SK-MEL-5 (cell line): Measurements from ENCODE around the gene M1AP. TPM values are rescaled to one million over a fixed set of nuclear protein-coding genes. Genes with fewer than 3 reads are reported as not detected.
"Not testable (repeated sequence)": the region's sequence is repeated elsewhere in the genome, so short reads cannot be mapped to it uniquely, and the experiment has no call there.

ENCODE experiments used
- DNase-seq: peaks from one replicate; pipeline ENCODE4 v3.0.0-alpha.2; 2016; ENCODE audit warnings: low read depth, low spot score
- in situ Hi-C: cut with HindIII; loops from 2 replicates; pipeline ENCODE4 v1.10.0; 2016; ENCODE audit warnings: low sequenced_read_pairs, high pct_unique_total_duplicates, low pct_unique_long_range_greater_than_20kb
- total RNA-seq: library from RNA; depleted of rRNA; stranded (reverse); fragments of >200 nt; shearing (Covaris generic); gene quantifications from 2 replicates; pipeline ENCODE4 v1.2.3, GENCODE V29; 2014

M1AP gene
- total RNA-seq, 1 experiment from 2014 or later: 0.08 TPM

DNA sequence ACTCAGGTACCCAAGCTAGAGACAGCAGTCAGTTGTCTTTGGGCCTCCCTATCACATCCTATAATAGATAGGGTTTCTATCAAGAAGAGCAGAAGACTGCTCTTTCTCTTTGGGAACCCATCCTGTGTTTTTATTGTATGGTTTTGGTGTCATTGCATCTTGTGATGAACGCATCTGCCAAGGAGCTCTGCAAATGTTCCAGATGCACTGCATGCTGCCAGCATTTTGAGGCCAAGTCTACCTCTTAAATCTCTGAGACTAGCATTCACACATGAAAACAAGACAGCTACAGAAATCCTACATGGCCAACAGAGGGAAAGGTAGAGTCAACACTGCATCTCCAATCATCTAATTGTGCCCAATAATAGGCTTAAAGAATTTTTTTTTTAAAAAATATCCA lies 20.0 kb upstream of the M1AP start:
- in situ Hi-C loops: no loop called here
- DNase-seq: no peak

DNA sequence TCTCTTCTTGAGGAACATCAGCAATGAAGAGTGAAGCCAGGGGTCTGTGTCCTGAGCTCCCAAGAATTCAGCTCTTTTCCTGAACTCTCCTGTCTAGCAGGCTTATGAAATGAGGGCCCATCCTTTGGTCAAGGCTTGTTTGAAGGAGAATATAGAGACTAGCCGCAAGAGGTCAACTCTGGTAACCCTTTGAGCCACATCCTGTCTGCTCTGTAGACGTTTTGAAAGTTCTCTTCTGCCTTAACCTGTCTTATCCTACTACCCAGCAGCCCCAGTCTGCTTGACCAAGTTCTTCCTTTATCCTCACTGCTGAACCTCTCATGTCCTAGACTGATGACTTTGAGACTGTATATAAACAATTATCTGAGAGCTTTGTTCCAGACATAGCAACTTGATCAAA lies 11.3 kb upstream of the M1AP start:
- no peak for DNase-seq
- in situ Hi-C loops: no loop called here

DNA sequence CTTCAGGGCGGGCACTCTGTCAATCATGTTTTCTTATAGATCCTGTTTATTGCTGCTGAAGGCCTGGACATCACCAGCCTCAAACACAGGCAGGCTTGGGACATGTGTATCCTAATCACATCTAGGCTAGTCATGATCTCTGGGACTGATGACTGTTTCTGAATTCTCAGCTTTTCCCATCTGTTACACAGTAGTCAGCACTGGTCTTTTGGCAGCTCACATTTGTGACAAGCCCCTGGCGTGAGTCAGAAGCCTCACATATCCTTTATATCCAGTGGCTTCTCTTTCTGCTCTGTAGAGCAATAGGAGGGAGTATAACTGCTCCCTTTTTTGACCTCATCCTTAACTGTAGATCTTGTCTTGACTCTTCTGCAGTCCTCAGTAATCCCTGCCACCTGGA lies 10.4 kb upstream of the M1AP start:
- in situ Hi-C loops: no loop called here
- DNase-seq: no peak

DNA sequence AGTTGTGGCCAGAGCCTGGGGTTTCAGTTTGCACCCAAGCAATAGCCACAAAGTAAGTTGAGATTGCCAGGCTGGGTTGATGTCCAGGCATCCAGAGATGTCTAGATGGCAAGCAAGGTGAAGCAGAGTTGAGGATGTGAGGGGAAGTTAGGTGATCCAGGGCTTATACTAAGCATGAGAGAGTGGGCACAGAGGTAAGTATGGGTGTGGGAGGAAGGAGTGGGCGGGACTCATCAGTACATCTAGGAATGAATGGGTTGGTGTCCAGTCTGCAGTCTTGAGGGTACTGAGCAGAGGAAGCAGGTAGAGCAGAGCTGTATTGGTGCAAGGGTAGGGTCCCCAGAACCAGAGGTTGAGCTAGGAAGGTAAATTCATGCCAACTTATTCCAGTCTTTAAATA lies 7.4 kb upstream of the M1AP start:
- DNase-seq: no peak
- in situ Hi-C loops: no loop called here

DNA sequence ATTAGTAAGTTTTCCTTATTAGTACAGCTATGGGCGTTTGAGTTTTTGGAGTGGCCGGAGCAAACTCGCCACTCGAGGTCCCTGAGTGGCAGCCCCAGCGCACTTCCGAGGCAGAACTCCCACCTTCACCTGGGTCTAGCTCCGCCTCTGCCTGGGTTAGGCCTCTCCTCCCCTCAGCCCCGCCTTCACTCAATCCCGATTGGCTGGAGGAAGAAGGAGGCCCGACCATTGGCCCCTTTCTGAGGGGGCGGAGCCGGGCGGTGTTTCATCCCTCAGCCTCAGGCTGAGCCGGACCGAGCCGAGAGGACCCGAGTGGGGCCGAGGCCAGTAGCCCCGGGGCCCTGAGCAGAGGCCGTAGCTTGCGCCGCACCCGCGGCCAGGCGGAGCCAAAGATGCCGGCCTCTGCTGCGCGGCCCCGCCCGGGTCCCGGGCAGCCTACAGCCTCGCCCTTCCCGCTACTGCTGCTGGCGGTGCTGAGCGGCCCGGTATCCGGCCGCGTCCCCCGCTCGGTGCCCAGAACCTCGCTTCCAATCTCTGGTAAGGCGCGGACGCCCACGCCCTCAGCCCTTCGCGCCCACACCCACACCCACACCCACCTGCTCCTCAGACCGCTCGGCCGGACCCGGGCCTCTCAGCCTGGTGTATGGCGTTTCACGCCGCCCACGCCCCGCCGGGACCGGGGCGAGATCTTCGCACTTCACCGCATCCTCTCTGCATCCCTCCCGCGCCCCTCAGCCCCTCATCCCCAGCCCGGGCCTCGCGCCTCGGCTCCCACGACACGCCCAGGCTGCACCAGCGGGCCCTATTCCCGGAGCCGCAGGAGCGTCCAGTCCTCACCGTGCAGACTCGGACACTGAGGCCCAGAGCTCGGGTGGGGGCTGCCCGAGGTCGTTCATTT lies 6.1 kb upstream of the M1AP start, which contains the start of gene SEMA4F:
Gene SEMA4F (plus strand): TSS at position 263 of the 898 bp plus-strand sequence. CDS start 130 bp downstream, at position 393.
- peak; percentile 98 for DNase-seq
- in situ Hi-C loops: no loop called here

DNA sequence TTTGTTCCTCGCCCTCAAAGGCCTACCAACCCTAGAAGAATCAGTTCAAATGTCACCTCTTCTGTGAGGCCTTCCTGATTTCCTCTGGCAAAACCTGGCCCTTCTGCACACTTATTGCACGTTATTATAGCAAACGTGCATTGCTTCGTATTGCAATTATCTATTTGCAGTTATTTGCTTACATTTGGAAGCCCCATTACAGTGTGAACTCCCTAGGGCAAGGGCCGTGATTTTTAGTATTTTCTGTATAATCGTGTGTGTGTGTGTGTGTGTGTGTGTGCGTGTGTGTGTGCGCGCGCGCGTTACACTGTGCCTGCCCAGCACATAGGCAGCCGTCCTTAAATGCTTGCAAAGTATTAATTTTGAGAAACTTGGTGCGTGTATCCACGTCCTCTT lies 5.5 kb upstream of the M1AP start:
- no peak for DNase-seq
- in situ Hi-C loops: no loop called here

DNA sequence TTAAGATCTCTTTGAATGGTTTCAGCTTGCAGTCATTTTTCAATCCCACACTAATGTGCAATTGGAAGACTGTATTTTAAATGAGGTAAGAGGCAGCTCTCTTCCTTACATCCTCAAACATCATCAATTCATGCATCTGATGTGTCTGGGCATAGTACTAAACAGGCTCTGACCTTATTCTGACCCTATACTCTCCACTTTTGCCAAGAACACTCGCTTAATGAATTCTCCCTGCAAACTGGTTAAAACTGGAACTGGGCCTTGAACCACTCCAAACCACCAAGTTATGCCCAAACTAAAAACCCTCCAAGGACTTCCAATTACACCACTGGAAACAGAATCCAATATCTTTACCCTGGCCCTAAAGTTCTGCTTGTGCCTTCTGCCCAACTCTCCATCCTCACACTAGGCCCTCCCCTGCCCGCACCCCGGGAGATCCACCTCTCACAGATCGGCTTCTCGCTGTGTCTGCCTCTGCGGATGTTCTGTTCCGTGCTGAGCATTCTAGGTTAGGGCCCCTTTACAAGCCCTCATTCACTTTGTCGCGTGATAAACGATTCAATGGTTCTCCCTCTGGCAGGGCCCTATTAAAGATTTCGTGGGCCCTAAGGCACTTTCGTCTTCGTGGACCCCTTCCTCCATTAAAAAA lies 1.2 kb downstream of the M1AP start:
- in situ Hi-C loops: no loop called here
- no peak for DNase-seq

DNA sequence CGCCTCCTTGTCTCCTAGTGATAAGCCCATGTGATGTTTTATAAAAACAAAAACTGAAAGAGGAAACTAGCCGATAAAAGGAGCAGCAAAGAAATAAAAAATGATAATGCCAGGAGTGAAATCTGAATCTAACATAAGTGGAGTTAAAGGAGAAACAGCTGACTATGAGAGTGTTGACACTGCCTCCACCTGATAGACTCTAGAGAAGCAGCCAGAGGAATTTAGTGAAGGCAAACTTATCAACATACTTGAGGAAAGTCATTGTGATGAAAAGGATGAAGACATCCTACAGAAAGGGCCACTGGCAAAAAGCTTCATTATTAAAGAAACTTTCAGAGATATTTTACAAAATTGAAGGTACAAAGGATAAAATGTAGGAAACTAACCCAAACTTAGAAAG lies 1.9 kb downstream of the M1AP start:
- in situ Hi-C loops: no loop called here
- DNase-seq: no peak

DNA sequence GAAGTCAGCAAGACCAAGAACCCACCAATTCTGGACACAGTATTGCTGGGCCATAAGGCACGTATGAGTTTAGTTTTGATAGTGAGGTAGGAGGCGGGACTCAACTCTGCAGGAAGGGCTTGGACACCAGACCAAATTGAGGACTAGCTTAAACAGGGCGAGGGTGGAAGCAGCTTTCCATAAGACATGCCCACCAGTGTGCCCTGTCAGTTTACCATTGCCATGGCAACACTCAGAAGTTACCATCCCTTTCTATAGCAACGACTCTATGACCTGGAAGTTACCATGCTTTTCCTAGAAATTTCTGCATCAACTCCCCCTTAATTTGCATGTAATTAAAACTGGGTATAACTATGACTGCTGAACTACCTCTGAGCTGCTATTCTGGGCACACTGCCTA lies 2.8 kb downstream of the M1AP start:
- in situ Hi-C loops: no loop called here
- no peak for DNase-seq

DNA sequence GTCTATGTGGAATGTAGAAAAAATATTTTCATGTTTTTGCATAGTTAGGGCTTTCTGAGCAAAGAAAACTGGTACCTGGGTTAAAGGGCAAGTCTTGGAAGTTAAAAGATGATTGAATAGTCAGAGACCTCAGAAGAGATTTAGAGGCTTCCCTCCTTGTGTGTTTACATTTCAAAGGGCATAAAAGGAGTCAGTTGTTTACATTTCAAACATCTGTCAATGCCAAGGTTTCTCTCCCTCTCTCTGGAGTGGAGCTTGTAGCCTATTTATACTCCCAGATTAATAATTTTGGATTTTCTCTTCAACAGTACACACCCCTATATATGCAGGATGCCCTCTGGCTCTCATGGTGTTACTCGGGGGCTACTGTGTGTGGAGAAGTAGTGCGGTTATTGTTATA lies 8.6 kb downstream of the M1AP start:
- in situ Hi-C loops: no loop called here
- no peak for DNase-seq

DNA sequence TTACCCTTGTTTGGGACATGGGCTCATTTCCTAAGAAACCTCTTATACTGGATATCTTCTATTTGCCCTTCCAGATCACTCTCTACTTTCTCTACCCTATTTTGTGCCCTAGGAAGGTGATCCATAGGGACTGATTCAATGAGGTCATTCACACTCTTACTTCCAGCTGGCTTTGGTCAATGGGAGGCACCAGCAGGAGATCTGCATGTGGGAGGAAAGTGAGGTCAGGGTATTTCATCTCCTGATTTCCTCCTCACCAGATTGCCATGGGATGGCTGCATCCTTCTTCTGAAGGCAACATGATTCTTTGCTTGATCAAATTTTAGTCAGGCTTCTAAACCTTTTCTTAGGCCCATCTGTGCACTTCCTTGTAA lies 15.2 kb downstream of the M1AP start:
- DNase-seq: no peak
- in situ Hi-C loops: no loop called here

DNA sequence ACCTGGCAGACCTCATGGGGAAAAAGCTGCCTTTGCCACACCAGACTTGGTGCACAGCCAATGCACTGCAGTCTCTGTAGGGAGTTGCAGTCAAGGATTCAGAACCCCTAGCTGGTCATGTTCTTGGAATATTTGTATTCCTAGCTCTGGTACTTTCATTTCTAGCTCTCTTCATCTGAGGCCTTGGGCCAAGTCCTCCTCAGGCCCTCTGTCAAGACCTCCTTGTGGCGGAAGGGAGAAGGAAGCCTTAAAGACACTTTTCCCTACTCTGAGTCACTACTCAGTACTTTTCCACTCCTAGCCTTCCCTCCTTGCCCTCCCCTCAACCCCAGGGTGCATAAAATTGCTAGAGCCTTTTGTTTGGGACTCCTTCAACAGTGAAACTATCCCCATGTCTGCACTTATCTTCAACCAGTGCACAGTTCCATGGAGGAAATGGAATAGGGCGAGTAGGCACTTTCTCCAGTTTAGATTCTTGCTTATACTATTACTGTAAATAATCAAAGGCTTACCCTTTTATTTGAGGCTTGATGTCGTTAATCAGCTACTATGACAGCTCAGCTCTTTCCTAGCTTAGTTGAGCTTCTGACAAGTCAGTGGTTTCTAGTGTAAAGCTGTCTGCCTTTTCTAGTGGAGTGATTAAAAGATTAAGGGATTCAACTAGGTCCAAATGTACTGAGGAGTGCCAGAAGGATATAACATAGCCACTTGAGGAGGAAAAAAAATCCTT lies 15.8 kb downstream of the M1AP start:
- in situ Hi-C loops: no loop called here
- peak; percentile 24 for DNase-seq

DNA sequence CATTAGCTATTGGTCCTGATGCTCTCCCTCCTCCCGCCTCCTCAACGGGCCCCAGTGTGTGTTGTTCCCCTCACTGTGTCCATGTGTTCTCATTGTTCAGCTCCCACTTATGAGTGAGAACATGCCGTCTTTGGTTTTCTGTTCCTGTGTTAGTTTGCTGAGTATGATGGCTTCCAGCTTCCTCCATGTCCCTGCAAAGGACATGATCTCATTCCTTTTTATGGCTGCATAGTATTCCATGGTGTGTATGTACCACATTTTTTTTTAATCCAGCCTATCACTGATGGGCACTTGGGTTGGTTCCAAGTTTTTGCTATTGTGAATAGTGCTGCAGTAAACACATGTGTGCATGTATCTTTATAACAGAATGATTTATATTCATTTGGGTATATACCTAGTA lies 17.7 kb downstream of the M1AP start:
- in situ Hi-C loops, DNase-seq: not testable (repeated sequence)

DNA sequence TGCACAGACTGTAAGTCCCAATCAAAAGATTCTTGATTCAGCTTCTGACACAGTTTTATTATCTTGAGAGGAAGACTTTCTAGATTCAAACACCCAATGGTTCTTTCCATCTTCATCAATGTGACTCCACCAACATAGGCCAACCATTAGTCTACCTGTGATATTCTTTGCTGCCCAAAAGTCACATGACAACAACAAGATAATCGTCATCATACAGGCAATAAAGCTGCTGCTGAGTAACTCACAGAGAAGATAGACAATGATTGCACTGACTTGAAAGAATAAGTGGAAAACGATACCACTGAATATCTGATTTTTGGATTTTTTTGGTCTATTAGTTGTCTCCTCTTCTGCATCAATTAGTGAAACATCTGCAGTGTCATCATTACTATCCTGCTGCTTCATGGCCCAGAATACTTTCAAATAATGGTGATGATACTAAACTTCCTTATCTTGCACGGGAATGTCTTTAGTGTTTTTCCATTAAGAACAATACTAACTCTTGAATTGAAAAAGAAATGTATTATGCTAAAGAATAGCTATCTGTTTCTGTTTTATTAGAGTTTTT lies 19.5 kb downstream of the M1AP start:
- in situ Hi-C loops: no loop called here
- DNase-seq: no peak

DNA sequence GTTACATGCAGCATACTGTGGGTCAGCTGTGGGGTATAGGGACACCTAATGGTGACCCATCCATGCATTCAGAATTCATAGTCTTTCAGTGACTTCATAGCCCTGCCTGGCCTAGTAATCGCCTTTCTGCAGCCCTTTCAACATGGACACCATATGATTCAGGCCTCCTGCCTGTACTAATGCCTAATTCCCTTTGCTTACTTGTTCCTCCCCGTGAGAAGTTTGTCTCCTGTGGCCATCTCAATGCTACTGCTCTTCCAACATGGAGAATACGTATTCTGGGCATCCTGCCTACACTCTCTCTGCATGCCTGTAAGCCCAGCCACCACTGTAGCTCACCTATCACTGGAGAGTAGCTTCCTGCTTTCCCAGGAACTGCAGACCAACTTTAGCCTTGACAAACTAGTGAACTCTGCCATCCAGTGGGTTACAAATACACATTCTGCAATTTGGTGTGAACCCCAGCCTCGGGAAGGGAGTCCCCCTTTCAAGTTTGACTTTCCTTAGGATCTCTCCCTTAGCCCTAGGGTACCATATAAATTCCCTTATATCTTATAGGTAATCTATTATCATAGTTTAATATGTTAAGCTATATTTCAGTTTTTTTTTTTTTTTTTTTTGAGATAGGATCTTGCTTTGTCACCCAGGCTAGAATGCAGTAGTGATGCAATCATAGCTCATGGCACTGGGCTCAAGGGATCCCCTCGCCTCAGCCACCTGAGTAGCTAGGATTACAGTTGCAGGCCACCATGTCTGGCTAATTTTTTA lies 22.3 kb downstream of the M1AP start:
- in situ Hi-C loops: no loop called here
- peak; percentile 11 for DNase-seq

DNA sequence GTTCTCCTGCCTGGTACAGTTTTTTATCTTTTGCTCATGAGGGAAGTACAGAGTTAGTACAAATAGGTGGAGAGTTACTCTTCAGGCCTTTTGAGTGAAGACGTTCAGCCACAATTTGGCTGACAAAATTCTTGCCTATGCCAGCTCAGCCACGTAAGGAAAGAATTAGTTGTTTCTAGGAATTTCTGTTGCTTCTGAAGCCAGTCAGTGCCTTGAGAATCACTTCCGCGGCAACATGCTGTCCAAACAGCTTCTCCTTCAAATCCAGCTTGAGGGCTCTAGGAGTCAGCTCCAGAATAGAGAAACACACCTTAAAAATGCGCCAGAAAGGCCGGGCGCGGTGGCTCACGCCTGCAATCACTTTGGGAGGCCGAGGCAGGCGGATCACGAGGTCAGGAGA lies 27.5 kb downstream of the M1AP start:
- in situ Hi-C loops: no loop called here
- DNase-seq: no peak

DNA sequence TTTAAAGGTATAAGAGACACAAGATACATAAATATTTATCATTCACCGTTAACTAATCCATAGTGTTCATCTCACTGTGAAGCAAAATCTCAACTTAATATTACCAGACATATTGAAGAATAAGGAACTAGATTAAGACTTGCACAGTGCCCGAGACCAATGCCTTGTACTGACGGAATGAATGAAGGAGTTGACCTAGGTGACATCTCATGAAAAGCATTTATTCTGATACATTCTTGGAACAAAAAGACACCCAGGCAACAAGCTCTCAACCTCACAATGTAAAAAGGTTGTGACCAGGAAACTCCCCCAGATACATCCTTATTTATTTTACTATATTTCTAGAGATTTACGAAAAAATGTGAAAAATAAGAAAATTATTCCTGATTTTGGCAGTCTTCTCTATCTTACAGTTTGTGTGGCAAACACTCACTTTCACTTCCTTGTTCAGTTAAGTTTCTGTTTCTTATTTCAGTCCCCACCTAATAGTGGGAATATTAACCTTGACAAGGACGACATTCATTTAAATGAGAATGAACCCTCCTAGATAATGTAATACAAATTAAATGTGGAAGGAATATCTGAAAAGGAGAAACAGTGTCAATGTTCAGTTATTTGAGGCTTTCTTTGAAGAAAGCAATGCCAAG lies 28.4 kb downstream of the M1AP start:
- in situ Hi-C loops: no loop called here
- DNase-seq: no peak
